Measurements from ENCODE around the gene TBC1D5.
"Not testable (repeated sequence)": the region's sequence is repeated elsewhere in the genome, so short reads cannot be mapped to it uniquely, and the experiment has no call there.

Gene TBC1D5

GRCh38 chr3:17749281-17749680 is 6.8 kb upstream of the TBC1D5 start:
- no peak for DNase-seq (ENCODE audit: low read depth in 2 of 2, low spot score in 1 of 2)

- DNase-seq (ENCODE audit: low read depth in 2 of 2, low spot score in 1 of 2): no peak
Observed at GRCh38 chr3:17747890-17748247, 5.4 kb upstream of the TBC1D5 start.

- DNase-seq (ENCODE audit: low read depth in 2 of 2, low spot score in 1 of 2): no peak
Observed at GRCh38 chr3:17747174-17747889, 4.9 kb upstream of the TBC1D5 start.

- no peak for DNase-seq (ENCODE audit: low read depth in 2 of 2, low spot score in 1 of 2)
Observed at GRCh38 chr3:17745894-17746293, 3.5 kb upstream of the TBC1D5 start.

GRCh38 chr3:17745301-17745700 is 2.9 kb upstream of the TBC1D5 start:
- DNase-seq (ENCODE audit: low read depth in 2 of 2, low spot score in 1 of 2): no peak

GRCh38 chr3:17744693-17745092 is 2.3 kb upstream of the TBC1D5 start:
- no peak for DNase-seq (ENCODE audit: low read depth in 2 of 2, low spot score in 1 of 2)

GRCh38 chr3:17743658-17743995 is 1.2 kb upstream of the TBC1D5 start:
- DNase-seq (ENCODE audit: low read depth in 2 of 2, low spot score in 1 of 2): no peak

GRCh38 chr3:17742880-17743657 is 638 bp upstream of the TBC1D5 start:
- DNase-seq (ENCODE audit: low read depth in 2 of 2, low spot score in 1 of 2): no peak

- no peak for DNase-seq (ENCODE audit: low read depth in 2 of 2, low spot score in 1 of 2)
Observed at GRCh38 chr3:17741621-17742101, 770 bp downstream of the TBC1D5 start.

- DNase-seq (ENCODE audit: low read depth in 2 of 2, low spot score in 1 of 2): no peak
Observed at GRCh38 chr3:17740721-17741141, 1.7 kb downstream of the TBC1D5 start.

- no peak for DNase-seq (ENCODE audit: low read depth in 2 of 2, low spot score in 1 of 2)
Observed at GRCh38 chr3:17738921-17739320, 3.5 kb downstream of the TBC1D5 start.

GRCh38 chr3:17738219-17738618 is 4.2 kb downstream of the TBC1D5 start:
- no peak for DNase-seq (ENCODE audit: low read depth in 2 of 2, low spot score in 1 of 2)

GRCh38 chr3:17737591-17737990 is 4.8 kb downstream of the TBC1D5 start:
- no peak for DNase-seq (ENCODE audit: low read depth in 2 of 2, low spot score in 1 of 2)

GRCh38 chr3:17735362-17735761 is 7.1 kb downstream of the TBC1D5 start:
- not testable (repeated sequence) for DNase-seq (ENCODE audit: low read depth in 2 of 2, low spot score in 1 of 2)

- no peak for DNase-seq (ENCODE audit: low read depth in 2 of 2, low spot score in 1 of 2)
Observed at GRCh38 chr3:17733768-17734167, 8.7 kb downstream of the TBC1D5 start.

GRCh38 chr3:17733215-17733614 is 9.2 kb downstream of the TBC1D5 start:
- DNase-seq (ENCODE audit: low read depth in 2 of 2, low spot score in 1 of 2): no peak

- DNase-seq (ENCODE audit: low read depth in 2 of 2, low spot score in 1 of 2): no peak
Observed at GRCh38 chr3:17730318-17730967, 12.0 kb downstream of the TBC1D5 start.

GRCh38 chr3:17726313-17726712 is 16.1 kb downstream of the TBC1D5 start:
- no peak for DNase-seq (ENCODE audit: low read depth in 2 of 2, low spot score in 1 of 2)

GRCh38 chr3:17725844-17726243 is 16.6 kb downstream of the TBC1D5 start:
- DNase-seq (ENCODE audit: low read depth in 2 of 2, low spot score in 1 of 2): not testable (repeated sequence)

- no peak for DNase-seq (ENCODE audit: low read depth in 2 of 2, low spot score in 1 of 2)
Observed at GRCh38 chr3:17724948-17725347, 17.5 kb downstream of the TBC1D5 start.

- DNase-seq (ENCODE audit: low read depth in 2 of 2, low spot score in 1 of 2): no peak
Observed at GRCh38 chr3:17724122-17724521, 18.3 kb downstream of the TBC1D5 start.

- DNase-seq (ENCODE audit: low read depth in 2 of 2, low spot score in 1 of 2): no peak
Observed at GRCh38 chr3:17717411-17717810, 25.0 kb downstream of the TBC1D5 start.
